GM19438 (cell line): ENCODE measurements around the gene TAC3.
A peak's percentile ranks its signal among the peaks of the same experiment; 100 is the strongest.

Source experiments
- ATAC-seq: cut with Tn5 transposase; IDR thresholded peaks from one replicate; pipeline ENCODE4 v1.9.1; 2021; ENCODE audit warnings: low read depth; ENCODE audit not compliant: unreplicated experiment

TAC3 gene

DNA sequence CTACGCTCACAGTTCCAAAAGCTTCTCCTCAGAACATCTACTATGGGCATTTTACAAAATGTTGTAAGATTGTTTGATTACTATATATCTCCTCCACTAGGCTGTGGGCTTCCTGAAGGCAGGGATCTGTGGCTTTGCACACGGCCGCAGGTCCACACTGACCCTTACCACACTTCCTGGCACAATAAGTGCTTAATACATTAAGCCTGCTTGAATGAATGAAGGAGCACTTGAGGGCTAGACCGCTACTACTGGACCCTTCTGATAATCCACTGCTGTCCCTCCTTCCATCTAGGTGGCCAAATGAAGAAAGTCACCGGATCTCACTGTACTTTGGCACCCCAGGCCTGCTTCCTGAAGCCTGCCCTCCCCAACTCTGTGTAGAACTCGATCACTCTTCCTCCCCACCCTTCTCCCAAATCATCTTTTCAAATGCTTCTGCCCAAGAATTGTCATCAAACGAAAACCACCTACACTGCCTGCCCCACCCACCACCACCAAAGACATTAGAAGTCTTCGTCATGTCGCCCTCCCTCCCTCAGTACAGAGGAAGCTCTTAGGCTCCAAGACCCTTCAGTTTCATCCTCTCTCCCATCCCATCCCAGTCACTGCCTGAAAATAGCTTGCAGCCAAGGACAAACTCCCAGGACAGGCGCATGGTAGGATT lies 9.4 kb downstream of the TAC3 start:
- ATAC-seq, result peak; percentile 8

DNA sequence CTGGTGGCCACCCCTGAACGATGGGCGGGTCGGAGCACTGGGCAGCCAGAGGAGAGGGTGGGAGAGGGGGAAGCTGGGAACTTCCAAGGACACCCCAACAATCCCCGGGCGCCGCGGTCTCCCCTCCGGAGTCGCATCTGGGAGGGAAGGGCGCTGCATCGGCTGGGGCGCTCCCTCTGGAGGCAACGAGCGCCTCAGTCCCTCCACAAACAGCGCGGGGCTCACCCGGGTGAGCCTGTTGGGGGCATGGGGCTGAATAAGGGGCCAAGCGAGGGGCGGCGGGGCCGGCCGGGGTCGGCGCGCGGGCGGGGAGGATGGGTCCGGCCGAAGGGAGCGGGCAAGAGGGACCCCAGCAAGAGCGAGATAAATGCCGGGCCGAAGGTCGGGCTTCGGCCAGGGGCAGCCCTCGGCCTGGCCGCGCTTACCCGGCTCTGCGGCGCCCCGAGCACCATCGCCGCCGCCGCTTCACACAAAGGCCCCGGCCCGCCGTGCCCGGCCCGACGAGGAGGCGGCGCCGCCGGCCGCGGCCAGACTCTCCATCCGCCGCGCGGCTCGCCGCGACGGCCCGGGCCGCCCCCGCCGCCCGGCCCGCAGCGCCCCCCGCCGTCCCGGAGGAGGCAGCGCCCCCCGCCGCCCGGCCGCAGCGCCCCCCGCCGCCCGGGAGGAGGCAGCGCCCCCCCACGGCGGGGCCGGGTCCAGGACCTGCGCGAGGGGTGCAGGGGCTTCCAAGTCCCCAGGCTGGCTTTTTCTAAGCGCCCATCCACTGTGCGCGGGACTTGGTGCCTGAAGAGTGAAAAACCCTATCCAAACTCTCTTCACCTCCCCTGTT lies 10.1 kb downstream of the TAC3 start, which contains the start of gene ZBTB39:
TSS of gene ZBTB39 (minus strand) at position 567 of the 829 bp plus-strand sequence. CDS start 1,629 bp downstream, outside the sequence.
- peak; percentile 62 for ATAC-seq

DNA sequence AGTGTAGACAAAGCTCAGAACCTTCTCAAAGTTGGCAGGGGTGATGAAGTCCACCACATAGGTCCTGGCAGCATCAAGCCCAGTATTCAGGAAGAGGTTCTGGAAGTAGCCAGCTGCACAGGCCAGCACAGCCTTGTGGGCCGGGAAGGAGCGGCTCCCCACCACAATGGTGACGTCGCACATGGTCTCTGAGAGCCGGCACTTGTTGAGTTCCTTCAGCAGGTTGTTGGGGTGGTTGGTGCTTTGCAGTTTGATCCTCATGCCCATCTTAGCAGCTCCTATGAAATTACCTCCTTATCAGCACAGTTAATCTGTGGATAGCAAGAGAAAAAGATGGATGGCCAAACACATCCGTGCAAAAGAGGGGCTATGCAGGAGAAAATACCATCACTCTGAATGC lies 11.7 kb downstream of the TAC3 start:
- no peak for ATAC-seq

DNA sequence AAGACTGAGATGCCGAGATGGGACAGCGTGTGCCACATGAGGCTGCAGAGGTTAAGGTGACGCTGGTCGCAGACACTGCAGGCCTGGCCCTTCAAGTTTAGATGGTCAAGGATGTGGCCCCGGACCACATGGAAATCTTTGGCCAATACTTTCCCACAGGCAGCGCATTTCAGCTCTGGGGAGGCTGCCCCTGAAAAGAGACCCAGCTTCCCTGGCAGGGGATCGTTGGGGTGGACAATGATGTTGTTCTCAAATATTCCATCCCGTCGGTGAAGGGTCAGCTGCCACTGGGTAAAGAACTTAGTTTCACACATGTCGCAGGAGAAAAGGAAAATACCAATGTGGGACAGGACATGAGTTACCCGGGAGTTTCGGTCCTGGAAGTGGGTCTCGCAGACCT lies 12.9 kb downstream of the TAC3 start:
- no peak for ATAC-seq

DNA sequence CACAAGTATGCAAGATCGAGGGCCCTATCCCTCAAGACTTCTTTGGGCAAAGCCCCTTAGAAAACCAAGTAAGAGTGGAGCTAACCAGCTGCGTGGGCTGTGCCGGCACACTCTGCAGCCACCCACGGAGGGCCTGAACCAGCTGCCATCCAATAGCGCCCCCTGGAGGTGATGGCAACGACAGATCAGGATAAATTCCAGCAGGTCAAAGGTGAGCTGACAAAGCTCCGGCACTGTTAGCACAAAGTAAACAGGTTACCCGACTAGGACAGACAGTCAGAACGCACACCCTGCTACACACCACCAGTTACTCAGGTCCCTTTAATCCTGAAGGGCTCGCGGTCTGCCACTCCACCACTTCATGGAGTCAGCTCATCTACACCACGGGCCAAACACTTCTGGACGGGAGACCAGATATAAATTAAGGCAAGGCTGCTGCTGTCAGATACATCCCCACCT lies 14.9 kb downstream of the TAC3 start:
- ATAC-seq, result no peak

DNA sequence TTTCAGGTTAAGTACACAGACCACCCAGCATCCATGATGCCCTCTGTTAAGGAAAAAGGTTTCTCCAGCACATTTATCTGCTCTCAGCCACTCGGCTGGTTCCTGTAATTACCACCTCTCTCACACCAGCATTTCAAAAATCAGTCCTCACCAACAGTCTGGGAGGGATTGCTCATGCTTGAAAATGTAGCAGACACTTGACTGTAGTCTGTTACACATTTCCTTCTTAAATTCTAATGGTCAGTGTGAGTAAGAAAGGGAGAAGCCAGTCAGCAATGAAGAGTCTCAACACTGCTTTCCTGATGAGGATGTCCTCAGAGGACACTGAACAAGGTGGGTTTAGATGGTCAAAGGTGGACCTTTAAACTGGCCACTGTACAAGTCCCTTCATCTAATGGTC lies 15.9 kb downstream of the TAC3 start:
- no peak for ATAC-seq

DNA sequence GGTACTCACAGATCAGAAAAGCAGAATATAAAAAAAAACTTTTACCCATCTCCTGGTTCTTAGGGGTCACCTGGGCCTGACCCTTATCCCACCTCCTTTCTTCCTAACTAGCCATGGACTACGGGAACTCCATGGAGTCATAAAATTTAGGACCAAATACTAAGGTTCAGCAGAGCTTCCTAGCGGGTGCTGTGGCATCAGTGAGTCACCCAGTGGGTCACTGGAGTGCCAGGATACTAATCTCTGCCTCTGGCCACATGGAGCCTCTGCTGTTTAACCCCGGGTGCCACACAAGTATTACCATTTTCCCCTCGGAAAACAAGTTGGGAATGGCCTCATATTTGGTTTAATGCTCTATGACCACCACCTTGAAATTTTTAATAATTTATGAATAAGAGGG lies 16.9 kb downstream of the TAC3 start:
- ATAC-seq, result no peak

DNA sequence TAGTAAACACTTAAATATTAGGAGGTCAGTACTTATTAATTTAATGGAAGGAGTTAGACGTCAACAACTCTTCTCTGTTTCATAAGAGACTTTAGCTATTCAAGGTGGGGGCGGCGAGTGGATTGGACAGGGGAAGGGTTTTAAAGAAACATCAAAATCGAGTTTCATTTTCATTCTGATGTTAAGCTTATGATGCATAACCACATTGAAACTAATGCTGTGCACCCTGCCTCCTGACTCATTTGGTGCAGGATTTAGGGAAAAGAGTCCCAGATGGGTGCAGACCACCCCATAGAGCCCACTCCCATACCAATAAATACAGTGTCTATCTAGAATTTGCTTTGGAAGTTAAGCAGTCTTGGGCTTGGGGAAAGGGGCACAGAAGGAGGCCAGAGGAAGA lies 17.3 kb downstream of the TAC3 start:
- peak; percentile 76 for ATAC-seq

DNA sequence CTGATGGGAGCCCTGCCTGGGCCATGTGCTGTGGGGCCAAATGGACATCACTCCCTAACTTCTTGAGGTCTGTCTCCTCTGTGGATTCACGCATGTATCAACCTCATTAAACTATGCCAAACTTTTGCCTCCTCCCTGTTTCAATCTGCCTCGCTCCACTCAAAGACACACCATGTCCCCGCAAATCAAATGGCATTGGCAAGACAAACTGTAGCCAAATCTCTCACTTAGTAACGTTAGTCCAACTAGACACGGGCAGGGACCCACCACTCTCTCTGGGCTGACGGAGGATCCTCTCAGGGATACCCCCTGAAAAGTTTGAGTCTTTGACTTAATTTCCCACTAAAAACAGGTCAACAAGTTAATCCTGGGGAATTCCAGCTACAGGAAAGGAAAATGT lies 18.0 kb downstream of the TAC3 start:
- ATAC-seq, result no peak

DNA sequence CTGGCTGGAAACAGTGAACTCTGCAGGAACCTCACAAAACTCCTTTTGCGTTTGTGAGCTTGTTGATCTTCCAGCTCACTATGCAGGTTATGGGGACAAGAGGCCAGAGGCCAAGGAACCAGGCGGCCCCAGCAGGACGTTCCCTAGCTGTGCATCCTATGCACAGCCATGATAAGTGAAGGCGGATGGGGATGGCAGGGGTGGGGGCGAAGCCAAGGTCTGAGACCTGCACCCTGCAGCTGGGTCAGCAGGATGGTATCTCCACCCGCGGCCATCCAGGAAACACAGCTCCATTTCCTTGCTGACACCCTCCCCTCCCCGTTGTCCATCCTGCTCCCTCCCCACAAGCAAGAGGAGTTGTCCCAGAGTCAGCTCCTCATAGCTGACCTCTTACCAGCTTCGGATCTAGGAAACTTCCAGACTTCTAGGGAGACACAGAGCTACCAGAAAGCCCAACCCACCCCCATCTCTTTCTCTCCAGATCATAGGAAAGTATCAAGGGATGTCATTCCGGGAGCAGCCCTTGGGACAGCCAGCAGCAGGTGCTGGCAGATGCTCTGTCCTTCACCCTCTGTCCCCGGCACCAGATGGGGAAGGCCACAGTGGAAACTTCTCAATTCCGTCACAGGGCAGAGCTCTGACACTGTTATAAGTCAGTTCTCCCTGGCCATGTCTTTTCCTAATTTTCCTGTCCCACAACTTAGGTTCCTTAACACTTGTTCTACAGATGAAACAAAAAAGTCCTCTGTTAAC lies 19.4 kb downstream of the TAC3 start:
- no peak for ATAC-seq

DNA sequence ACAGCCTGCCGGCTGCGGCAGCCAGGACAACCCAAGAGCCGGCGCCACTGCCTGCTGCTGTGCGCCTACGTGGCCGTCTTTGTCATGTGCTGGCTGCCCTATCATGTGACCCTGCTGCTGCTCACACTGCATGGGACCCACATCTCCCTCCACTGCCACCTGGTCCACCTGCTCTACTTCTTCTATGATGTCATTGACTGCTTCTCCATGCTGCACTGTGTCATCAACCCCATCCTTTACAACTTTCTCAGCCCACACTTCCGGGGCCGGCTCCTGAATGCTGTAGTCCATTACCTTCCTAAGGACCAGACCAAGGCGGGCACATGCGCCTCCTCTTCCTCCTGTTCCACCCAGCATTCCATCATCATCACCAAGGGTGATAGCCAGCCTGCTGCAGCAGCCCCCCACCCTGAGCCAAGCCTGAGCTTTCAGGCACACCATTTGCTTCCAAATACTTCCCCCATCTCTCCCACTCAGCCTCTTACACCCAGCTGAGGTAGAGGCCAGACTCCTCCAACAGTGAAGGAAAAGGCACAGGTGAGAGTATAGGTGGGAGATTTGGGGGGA lies 20.3 kb downstream of the TAC3 start:
- no peak for ATAC-seq

DNA sequence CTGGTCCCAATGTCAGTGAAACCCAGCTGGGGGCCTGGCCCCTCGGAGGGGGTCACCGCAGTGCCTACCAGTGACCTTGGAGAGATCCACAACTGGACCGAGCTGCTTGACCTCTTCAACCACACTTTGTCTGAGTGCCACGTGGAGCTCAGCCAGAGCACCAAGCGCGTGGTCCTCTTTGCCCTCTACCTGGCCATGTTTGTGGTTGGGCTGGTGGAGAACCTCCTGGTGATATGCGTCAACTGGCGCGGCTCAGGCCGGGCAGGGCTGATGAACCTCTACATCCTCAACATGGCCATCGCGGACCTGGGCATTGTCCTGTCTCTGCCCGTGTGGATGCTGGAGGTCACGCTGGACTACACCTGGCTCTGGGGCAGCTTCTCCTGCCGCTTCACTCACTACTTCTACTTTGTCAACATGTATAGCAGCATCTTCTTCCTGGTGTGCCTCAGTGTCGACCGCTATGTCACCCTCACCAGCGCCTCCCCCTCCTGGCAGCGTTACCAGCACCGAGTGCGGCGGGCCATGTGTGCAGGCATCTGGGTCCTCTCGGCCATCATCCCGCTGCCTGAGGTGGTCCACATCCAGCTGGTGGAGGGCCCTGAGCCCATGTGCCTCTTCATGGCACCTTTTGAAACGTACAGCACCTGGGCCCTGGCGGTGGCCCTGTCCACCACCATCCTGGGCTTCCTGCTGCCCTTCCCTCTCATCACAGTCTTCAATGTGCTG lies 21.0 kb downstream of the TAC3 start:
- ATAC-seq, result no peak

DNA sequence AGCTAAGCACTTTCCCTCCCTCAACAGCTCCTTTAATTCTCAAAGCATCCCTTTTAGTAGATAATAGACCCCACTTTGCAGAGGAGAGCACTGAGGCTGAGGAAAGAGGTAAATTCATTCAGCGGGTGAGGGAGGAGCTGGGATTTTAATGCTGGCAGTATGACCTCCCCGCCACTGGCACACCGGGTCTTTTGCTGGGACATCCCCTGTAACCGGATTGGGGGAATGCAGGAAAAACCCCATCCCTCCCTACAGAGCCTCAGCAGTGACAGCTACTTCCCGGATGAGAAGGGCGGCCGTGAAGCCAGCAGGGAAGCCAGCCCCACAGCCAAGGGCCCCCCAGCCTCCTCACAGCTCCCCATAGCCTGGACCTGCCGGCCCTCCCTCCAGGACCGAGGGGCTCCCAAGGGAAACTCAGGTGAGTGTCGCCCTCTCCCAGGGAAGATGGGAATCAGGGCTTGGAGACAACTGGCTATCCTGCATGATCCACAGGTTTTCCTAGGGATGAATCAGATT lies 22.0 kb downstream of the TAC3 start:
- no peak for ATAC-seq

DNA sequence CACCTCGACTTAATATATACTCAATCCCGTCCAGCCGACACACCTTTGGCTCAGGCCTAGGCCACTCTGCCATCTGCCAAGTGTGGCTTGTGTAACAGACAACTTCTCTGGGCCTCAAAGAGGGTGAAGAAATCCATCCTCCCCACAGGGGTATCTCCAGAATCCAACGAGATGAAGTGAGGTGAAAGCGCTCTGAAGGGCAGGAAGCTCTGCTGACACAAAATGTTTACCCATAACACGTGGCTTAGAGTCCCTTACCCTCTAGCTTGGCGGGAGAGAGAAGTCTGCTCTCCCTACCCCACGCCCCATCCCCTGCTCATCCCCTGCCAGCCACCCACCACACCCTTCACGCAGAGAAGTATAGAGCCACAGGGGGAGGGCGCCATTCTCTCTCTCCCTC lies 23.0 kb downstream of the TAC3 start:
- ATAC-seq, result no peak

DNA sequence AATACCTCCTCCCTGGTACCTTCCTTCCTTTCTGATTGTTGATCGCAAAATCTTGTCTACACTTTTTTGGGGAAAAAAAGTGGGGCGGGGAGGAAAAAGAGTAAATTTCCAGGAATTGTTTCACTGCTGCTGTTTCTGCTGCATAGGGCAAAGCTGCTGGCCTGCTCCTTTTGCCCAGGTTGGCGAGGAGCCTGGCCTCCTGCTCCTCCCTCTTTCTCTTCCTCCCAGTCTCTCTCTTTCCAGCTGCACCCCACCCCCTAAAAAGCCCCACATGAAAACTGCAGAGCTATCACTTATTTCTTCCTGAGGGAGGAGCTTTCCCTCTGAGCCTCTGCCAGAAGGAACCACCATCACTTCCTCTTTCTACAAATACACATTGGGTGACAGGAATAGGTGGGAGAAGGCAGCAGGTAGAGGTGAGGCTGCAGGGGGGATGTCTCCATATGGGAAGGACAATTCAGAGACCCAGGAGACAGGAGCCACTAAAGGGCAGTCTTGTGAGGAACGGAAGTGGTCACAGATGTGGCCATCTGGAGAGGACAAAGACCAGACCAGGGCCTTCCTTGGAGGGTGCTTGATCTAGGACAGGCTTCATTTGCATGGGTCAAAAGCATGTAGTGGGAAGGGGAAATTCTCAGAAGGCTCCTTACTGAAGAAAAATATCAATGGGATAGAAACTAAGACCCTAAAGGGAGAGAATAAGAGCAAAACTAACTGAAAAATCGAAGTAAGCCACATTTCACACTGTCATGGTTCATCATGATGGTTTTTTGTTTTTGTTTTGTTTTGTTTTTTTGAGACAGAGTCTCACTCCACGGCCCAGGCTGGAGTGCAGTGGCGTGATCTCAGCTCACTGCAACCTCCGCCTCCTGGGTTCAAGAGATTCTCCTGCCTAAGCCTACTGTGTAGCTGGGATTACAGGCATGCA lies 24.7 kb downstream of the TAC3 start:
- ATAC-seq, result no peak

DNA sequence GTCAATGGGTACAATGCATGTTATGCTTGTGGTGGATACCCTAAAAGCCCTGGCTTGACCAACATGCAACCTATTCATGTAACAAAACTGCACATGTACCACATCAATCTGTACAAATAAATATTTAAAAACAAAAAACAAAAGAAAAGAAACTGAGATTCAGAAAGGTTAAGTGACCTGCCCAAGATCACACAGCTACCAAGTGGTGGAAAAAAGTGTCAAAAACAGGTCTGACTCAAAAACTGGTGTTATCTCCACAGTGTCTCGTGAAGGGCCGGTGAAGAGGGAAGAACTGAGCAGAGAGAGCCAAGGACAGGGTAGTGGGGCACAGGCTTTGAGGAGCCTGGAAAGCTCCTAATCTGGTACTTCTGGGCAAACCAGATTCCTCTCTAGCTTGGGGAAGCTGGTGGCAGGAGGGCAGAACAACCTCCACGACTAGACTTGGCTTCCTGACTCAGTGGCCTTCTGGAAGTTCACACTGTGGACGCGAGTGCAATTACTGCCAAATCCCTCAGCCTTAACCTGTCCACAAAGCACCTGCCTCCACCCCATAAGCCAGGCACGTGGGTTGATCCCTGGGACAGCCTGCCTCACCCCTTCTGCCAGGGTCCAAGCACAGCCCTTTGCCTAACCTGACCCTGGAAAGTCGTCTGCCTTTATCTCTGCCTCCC lies 25.5 kb downstream of the TAC3 start:
- no peak for ATAC-seq

DNA sequence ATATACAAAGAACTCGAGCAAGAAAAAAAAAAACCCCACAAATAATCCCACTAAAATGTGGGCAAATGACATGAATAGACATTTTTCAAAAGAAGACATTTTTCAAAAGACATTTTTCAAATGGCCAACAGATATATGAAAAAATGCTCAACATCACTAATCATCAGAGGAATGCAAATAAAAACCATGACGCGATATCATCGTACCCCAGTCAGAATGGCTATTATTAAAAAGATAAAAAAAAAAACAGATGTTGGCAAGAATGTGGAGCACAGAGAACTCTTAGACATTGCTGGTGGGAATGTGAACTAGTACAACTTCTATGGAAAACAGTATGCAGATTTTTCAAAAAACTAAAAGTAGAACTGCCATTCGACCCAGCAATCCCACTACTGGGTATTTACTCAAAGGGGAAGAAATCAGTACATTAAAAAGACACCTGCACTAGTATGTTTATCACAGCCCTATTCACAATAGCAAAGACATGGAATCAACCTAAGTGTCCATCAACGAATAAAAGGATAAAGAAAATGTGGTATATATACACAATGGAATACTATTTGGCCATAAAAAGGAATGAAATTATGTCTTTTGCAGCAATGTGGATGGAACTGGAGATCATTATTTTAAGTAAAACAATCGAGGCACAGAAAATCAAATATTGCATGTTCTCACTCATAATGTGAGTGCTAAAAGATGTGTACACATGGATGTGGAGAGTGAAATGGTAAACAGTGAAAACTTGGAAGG lies 26.3 kb downstream of the TAC3 start:
- ATAC-seq, result no peak
